NB4 (cell line): ENCODE data around the gene KASH5.

Experiments used
- MYC ChIP-seq: IDR thresholded peaks from 2 replicates; pipeline ENCODE4 v1.6.1; 2011; ENCODE audit warnings: low read depth, low read length
- POLR2A ChIP-seq: IDR thresholded peaks from 2 replicates; pipeline ENCODE4 v1.6.1; 2011; ENCODE audit warnings: mild to moderate bottlenecking; ENCODE audit not compliant: insufficient read length; ENCODE audit errors: extremely low read depth
- TF ChIP-seq, protein P1 (sequence below): IDR thresholded peaks from one replicate; pipeline ENCODE4 v1.5.1; 2012; ENCODE audit warnings: low read depth, low read length
- TF ChIP-seq, protein P2 (sequence below): IDR thresholded peaks from 2 replicates; pipeline ENCODE4 v1.6.1; 2011; ENCODE audit warnings: low read depth, low read length

DNA sequence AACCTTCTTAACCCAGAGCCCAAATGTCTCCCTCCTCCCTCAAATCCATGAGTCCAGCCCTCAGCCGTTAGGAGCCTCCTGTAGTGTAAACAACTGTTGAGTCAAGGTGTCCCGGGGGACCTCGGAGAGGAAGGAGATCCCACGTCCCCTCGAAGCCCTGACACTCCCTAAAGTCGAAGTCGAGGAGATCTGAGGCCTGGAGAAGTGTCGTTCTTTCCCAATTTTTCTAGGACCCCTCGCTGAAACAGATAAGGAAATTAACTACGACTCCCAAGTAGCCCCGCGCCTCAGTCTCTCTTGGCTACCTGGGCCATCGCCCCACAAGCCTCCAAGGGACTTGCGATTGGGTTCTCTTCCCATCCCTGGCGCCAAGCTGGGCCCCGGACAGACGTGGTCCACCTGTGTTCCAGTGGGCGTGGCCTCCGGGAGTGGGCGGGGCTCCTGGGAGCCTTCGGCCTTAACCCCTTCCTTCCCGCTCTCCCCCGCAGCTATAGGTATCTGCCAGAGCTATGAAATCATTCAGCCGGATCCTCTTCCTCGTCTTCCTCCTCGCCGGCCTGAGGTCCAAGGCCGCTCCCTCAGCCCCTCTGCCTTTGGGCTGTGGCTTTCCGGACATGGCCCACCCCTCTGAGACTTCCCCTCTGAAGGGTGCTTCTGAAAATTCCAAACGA lies 38.0 kb downstream of the KASH5 start:
- TF ChIP-seq, protein P1, sequence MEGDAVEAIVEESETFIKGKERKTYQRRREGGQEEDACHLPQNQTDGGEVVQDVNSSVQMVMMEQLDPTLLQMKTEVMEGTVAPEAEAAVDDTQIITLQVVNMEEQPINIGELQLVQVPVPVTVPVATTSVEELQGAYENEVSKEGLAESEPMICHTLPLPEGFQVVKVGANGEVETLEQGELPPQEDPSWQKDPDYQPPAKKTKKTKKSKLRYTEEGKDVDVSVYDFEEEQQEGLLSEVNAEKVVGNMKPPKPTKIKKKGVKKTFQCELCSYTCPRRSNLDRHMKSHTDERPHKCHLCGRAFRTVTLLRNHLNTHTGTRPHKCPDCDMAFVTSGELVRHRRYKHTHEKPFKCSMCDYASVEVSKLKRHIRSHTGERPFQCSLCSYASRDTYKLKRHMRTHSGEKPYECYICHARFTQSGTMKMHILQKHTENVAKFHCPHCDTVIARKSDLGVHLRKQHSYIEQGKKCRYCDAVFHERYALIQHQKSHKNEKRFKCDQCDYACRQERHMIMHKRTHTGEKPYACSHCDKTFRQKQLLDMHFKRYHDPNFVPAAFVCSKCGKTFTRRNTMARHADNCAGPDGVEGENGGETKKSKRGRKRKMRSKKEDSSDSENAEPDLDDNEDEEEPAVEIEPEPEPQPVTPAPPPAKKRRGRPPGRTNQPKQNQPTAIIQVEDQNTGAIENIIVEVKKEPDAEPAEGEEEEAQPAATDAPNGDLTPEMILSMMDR = no peak
- no peak for TF ChIP-seq POLR2A
- TF ChIP-seq, protein P2, sequence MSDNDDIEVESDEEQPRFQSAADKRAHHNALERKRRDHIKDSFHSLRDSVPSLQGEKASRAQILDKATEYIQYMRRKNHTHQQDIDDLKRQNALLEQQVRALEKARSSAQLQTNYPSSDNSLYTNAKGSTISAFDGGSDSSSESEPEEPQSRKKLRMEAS = no peak
- TF ChIP-seq MYC = no peak
